Activated CD4-positive, alpha-beta T cell treated with anti-CD3 and anti-CD28 coated beads, Interleukin-2, Interleukin-4, amounts not matched to agents 100 ng/mL and 50 ng/mL, durations not matched to agents 16 hours and 8 hours (primary cell): ENCODE results near the gene GNE.
"Not testable (repeated sequence)": the region's sequence is repeated elsewhere in the genome, so short reads cannot be mapped to it uniquely, and the experiment has no call there.

Source experiments
- DNase-seq: peaks from one replicate; pipeline ENCODE4 v3.0.0-alpha.2; 2020; ENCODE audit warnings: low spot score

GNE gene

GRCh38 chr9:36258208-36258995, at the start of gene GNE:
Gene GNE (minus strand): TSS chr9:36258448. CDS start chr9:36249355, 9,093 bp downstream.
- peak; percentile 98 for DNase-seq

GRCh38 chr9:36306471-36307306, 48.4 kb upstream of the GNE start:
- DNase-seq: peak; percentile 27

- DNase-seq: not testable (repeated sequence)
Measured at GRCh38 chr9:36304366-36304765, 46.1 kb upstream of the GNE start.

GRCh38 chr9:36301227-36301626, 43.0 kb upstream of the GNE start:
- DNase-seq: no peak

GRCh38 chr9:36298566-36298965, 40.3 kb upstream of the GNE start:
- DNase-seq: no peak

GRCh38 chr9:36297798-36298197, 39.5 kb upstream of the GNE start:
- DNase-seq: no peak

- DNase-seq: not testable (repeated sequence)
Measured at GRCh38 chr9:36294996-36295395, 36.7 kb upstream of the GNE start.

- no peak for DNase-seq
Measured at GRCh38 chr9:36293918-36294317, 35.7 kb upstream of the GNE start.

- no peak for DNase-seq
Measured at GRCh38 chr9:36293171-36293570, 34.9 kb upstream of the GNE start.

- no peak for DNase-seq
Measured at GRCh38 chr9:36292641-36293040, 34.4 kb upstream of the GNE start.

- DNase-seq: no peak
Measured at GRCh38 chr9:36290996-36291395, 32.7 kb upstream of the GNE start.

GRCh38 chr9:36289836-36290435, 31.7 kb upstream of the GNE start:
- DNase-seq: no peak

GRCh38 chr9:36288070-36288469, 29.8 kb upstream of the GNE start:
- DNase-seq: no peak

GRCh38 chr9:36286388-36286787, 28.1 kb upstream of the GNE start:
- DNase-seq: no peak

GRCh38 chr9:36284226-36284625, 26.0 kb upstream of the GNE start:
- DNase-seq: no peak

- no peak for DNase-seq
Measured at GRCh38 chr9:36282275-36282674, 24.0 kb upstream of the GNE start.

- DNase-seq: no peak
Measured at GRCh38 chr9:36280989-36281388, 22.7 kb upstream of the GNE start.

GRCh38 chr9:36278243-36278642, 20.0 kb upstream of the GNE start:
- no peak for DNase-seq

GRCh38 chr9:36276781-36277181, 18.5 kb upstream of the GNE start:
- no peak for DNase-seq

- DNase-seq: no peak
Measured at GRCh38 chr9:36276254-36276653, 18.0 kb upstream of the GNE start.

- no peak for DNase-seq
Measured at GRCh38 chr9:36275060-36275459, 16.8 kb upstream of the GNE start.

- not testable (repeated sequence) for DNase-seq
Measured at GRCh38 chr9:36273354-36273753, 15.1 kb upstream of the GNE start.

- no peak for DNase-seq
Measured at GRCh38 chr9:36268007-36268427, 9.8 kb upstream of the GNE start.
